ENCODE data around the gene GRK3. TPM values are rescaled to one million over a fixed set of nuclear protein-coding genes. Genes with fewer than 3 reads are reported as not detected.

The GRK3 gene
- total and polyA plus RNA-seq, 10 of the 15 experiments (the other 5 are each of a cell fraction or from before 2014, with no cell fraction given), result 3.1 to 35.1 (median 14.7) TPM

DNA sequence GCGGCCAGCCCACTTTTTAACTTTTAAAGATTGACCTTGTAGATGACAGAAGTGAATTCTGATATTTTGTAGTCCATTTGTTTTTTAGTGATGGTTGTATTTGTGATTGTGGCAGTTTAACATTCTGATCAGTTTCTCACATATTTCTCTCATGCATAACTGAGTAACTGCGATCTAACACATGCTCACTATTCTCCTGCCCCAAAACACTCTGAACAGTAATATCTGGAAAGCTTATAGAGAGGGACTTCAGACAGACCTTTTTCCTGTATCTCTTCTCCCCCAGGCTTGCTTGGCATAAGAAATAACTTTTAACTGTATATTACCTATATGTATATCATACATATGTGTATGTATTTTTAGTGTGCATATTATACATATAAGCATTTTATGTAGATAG, 140.2 kb downstream of the GRK3 start:
- POLR2A ChIA-PET, result no interaction called here
- TF ChIP-seq CHD4 (IDR thresholded peaks at IDR 0.05) (no peak), JUNB (IDR thresholded peaks at IDR 0.05) (peak; percentile 14; the same call in 1 of the 2 replicates)
- TF ChIP-seq, protein P1, sequence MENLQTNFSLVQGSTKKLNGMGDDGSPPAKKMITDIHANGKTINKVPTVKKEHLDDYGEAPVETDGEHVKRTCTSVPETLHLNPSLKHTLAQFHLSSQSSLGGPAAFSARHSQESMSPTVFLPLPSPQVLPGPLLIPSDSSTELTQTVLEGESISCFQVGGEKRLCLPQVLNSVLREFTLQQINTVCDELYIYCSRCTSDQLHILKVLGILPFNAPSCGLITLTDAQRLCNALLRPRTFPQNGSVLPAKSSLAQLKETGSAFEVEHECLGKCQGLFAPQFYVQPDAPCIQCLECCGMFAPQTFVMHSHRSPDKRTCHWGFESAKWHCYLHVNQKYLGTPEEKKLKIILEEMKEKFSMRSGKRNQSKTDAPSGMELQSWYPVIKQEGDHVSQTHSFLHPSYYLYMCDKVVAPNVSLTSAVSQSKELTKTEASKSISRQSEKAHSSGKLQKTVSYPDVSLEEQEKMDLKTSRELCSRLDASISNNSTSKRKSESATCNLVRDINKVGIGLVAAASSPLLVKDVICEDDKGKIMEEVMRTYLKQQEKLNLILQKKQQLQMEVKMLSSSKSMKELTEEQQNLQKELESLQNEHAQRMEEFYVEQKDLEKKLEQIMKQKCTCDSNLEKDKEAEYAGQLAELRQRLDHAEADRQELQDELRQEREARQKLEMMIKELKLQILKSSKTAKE (IDR thresholded peaks at IDR 0.05; ENCODE audit: low read depth, poor library complexity, severe bottlenecking), result peak; percentile 19
- in situ Hi-C loops (cut with MboI), result loop anchor here (5.0 kb wide), 1 partner anchor 242 kb away; no protein-coding TSS in a partner anchor
- no TSS peak for BruUV-seq (replicated peaks)
- FAIRE-seq (no peak), ATAC-seq (peak; percentile 51), DNase-seq (ENCODE audit: low read depth, low spot score) (peak; percentile 12)
- no peak overlapping the region; the same call in 1 of the 2 replicates for H3K27ac ChIP-seq (ENCODE audit: control insufficient read depth, insufficient read depth)
- CTCF ChIA-PET, result interaction anchor here (0.7 to 3.6 kb wide), 7 partner anchors 12 to 242 kb away, joined by 3 to 15 read pairs (median 4); no protein-coding TSS in a partner anchor
- RAD21 ChIA-PET (ENCODE audit: unreplicated experiment), result interaction anchor here (1.1 to 2.8 kb wide), 4 partner anchors 135 to 242 kb away, joined by 4 to 23 read pairs (median 7); no protein-coding TSS in a partner anchor
- SMC1A ChIA-PET (ENCODE audit: uncharacterized antibody, unreplicated experiment), result interaction anchor here (0.6 to 3.5 kb wide), 9 partner anchors 9 to 244 kb away, joined by 3 to 25 read pairs (median 5); no protein-coding TSS in a partner anchor
- H3K9ac ChIP-seq (ENCODE audit: control insufficient read depth, insufficient read depth, low read length), result no peak overlapping the region
- H3K4me3 ChIP-seq, result no peak overlapping the region
- peaks cover 7% of the 10 kb centered on the region in 2 experiments for H3K36me3 ChIP-seq (ENCODE audit: control insufficient read depth in 2 of 2, insufficient read depth in 2 of 2, low read length in 1 of 2)
- no peaks in the 10 kb centered on the region for H3K27me3 ChIP-seq (replicated peaks in 1 of 2; ENCODE audit: control insufficient read depth in 2 of 2, insufficient read depth in 2 of 2, low read length in 1 of 2)
- intact Hi-C loops (cut with micrococcal nuclease; ENCODE audit: unreplicated experiment), result no loop called here
- H3K79me2 ChIP-seq (ENCODE audit: control insufficient read depth, insufficient read depth, low read length), result no peaks in the 10 kb centered on the region
- H3K4me2 ChIP-seq (ENCODE audit: control insufficient read depth, insufficient read depth), result no peak overlapping the region
- no peaks in the 10 kb centered on the region for H4K20me1 ChIP-seq (ENCODE audit: control insufficient read depth, insufficient read depth)
- H3K9me3 ChIP-seq (replicated peaks; ENCODE audit: control insufficient read depth, insufficient read depth, low read length), result no peaks in the 10 kb centered on the region
- 16% methylated on average over 2 of the region's 2 CpGs for WGBS (ENCODE audit: insufficient coverage, insufficient replicate concordance, low lambda C conversion rate, missing lambda C conversion rate)
- no peak overlapping the region for H2AFZ ChIP-seq (ENCODE audit: control insufficient read depth, low read depth, low read length)
- H3K4me1 ChIP-seq (ENCODE audit: control insufficient read depth, insufficient read depth, low read length), result peaks cover 18% of the 10 kb centered on the region

DNA sequence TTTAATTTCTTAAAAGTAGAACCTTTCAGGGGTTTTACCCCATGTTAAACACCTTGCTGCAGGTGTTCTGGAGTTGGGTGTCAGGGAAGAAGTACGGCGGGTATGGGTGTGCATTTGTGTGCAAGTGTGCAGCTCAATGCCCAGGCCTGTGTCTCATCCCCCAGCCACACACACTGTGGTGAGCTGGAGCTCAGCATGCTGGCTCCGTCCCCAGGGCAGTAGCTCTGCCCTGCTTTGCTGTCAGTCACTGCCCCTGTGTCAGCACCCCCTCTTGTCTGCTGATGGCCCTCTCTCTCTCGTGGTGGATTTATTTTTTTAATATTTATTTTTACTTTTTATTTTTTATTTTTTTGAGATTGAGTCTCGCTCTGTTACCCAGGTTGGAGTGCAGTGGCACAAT, 141.7 kb downstream of the GRK3 start:
- no peak overlapping the region for H3K27ac ChIP-seq (ENCODE audit: control insufficient read depth, insufficient read depth)
- SMC1A ChIA-PET (ENCODE audit: uncharacterized antibody, unreplicated experiment), result interaction anchor here (2.1 to 3.5 kb wide), 2 partner anchors 138 to 163 kb away, joined by 9 to 25 read pairs; no protein-coding TSS in a partner anchor
- H3K79me2 ChIP-seq (ENCODE audit: control insufficient read depth, insufficient read depth, low read length), result no peaks in the 10 kb centered on the region
- no peak for FAIRE-seq
- no peak overlapping the region for H3K4me3 ChIP-seq
- WGBS (ENCODE audit: insufficient coverage, insufficient replicate concordance, low lambda C conversion rate, missing lambda C conversion rate), result 72% methylated on average over 5 of the region's 5 CpGs
- H3K27me3 ChIP-seq (replicated peaks in 1 of 2; ENCODE audit: control insufficient read depth in 2 of 2, insufficient read depth in 2 of 2, low read length in 1 of 2), result no peaks in the 10 kb centered on the region
- ATAC-seq, result no peak
- CTCF ChIA-PET, result interaction anchor here (0.6 to 3.6 kb wide), 4 partner anchors 13 to 162 kb away, joined by 3 to 15 read pairs (median 6); no protein-coding TSS in a partner anchor
- no peak overlapping the region for H3K4me2 ChIP-seq (ENCODE audit: control insufficient read depth, insufficient read depth)
- intact Hi-C loops (cut with micrococcal nuclease; ENCODE audit: unreplicated experiment) (no loop called here), in situ Hi-C loops (cut with MboI) (no loop called here)
- H3K36me3 ChIP-seq (ENCODE audit: control insufficient read depth in 2 of 2, insufficient read depth in 2 of 2, low read length in 1 of 2), result peaks cover 4 to 7% of the 10 kb centered on the region in 2 experiments
- POLR2A ChIA-PET, result interaction anchor here (0.5 kb wide), 1 partner anchor 35 kb away, joined by 4 read pairs; no protein-coding TSS in a partner anchor
- H3K9me3 ChIP-seq (replicated peaks; ENCODE audit: control insufficient read depth, insufficient read depth, low read length), result no peaks in the 10 kb centered on the region
- RAD21 ChIA-PET (ENCODE audit: unreplicated experiment), result interaction anchor here (1.8 to 2.8 kb wide), 3 partner anchors 139 to 244 kb away, joined by 5 to 23 read pairs (median 9); no protein-coding TSS in a partner anchor
- no peak for DNase-seq (ENCODE audit: low read depth, low spot score)
- H4K20me1 ChIP-seq (ENCODE audit: control insufficient read depth, insufficient read depth), result no peaks in the 10 kb centered on the region
- BruUV-seq (replicated peaks), result no TSS peak
- H3K9ac ChIP-seq (ENCODE audit: control insufficient read depth, insufficient read depth, low read length), result no peak overlapping the region
- H3K4me1 ChIP-seq (ENCODE audit: control insufficient read depth, insufficient read depth, low read length), result peaks cover 19% of the 10 kb centered on the region
- H2AFZ ChIP-seq (ENCODE audit: control insufficient read depth, low read depth, low read length), result no peak overlapping the region
- TF ChIP-seq PAX8 (IDR thresholded peaks at IDR 0.05), result no peak
- TF ChIP-seq ELK1 (IDR thresholded peaks at IDR 0.05; ENCODE audit: low read depth, low read length), result no peak
- no peak for TF ChIP-seq IKZF1 (conservative IDR thresholded peaks at IDR 0.05)
- TF ChIP-seq HCFC1 (IDR thresholded peaks at IDR 0.05; ENCODE audit: low read length), result no peak
- no peak for TF ChIP-seq ZNF217 (IDR thresholded peaks at IDR 0.05)
- no peak for TF ChIP-seq ZBTB40 (IDR thresholded peaks at IDR 0.05; ENCODE audit: borderline replicate concordance)

Measured in GM12878 (cell line).